ENCODE measurements around the gene SBNO2.

SBNO2 gene

GRCh38 chr19:1163934-1164683 is 10.0 kb downstream of the SBNO2 start:
- Mint-ChIP-seq H3K9me3 (no peaks in the 10 kb centered on the region), H3K4me3 (no peak overlapping the region), H3K27ac (no peak overlapping the region), H3K36me3 (peaks cover 18% of the 10 kb centered on the region), H3K27me3 (no peaks in the 10 kb centered on the region), H3K4me1 (peaks cover 35% of the 10 kb centered on the region)
- ATAC-seq: no peak

GRCh38 chr19:1163283-1163933 is 10.7 kb downstream of the SBNO2 start:
- H3K9me3 Mint-ChIP-seq: no peaks in the 10 kb centered on the region
- ATAC-seq: peak; percentile 28
- no peak overlapping the region for H3K4me3 Mint-ChIP-seq
- H3K36me3 Mint-ChIP-seq: peaks cover 18% of the 10 kb centered on the region
- H3K4me1 Mint-ChIP-seq: peaks cover 31% of the 10 kb centered on the region
- H3K27ac Mint-ChIP-seq: no peak overlapping the region
- H3K27me3 Mint-ChIP-seq: no peaks in the 10 kb centered on the region

GRCh38 chr19:1162404-1163282 is 11.4 kb downstream of the SBNO2 start:
- no peak for ATAC-seq
- H3K4me3 Mint-ChIP-seq: no peak overlapping the region
- no peaks in the 10 kb centered on the region for H3K27me3 Mint-ChIP-seq
- H3K9me3 Mint-ChIP-seq: no peaks in the 10 kb centered on the region
- peaks cover 18% of the 10 kb centered on the region for H3K36me3 Mint-ChIP-seq
- peaks cover 30% of the 10 kb centered on the region for H3K4me1 Mint-ChIP-seq
- H3K27ac Mint-ChIP-seq: no peak overlapping the region

GRCh38 chr19:1161716-1162115 is 12.4 kb downstream of the SBNO2 start:
- peaks cover 8% of the 10 kb centered on the region for H3K36me3 Mint-ChIP-seq

GRCh38 chr19:1159864-1160595 is 14.0 kb downstream of the SBNO2 start:
- Mint-ChIP-seq H3K27me3 (no peaks in the 10 kb centered on the region), H3K9me3 (no peaks in the 10 kb centered on the region), H3K4me1 (peaks cover 20% of the 10 kb centered on the region), H3K36me3 (peaks cover 7% of the 10 kb centered on the region), H3K27ac (no peak overlapping the region), H3K4me3 (no peak overlapping the region)
- no peak for ATAC-seq

More at GRCh38 chr19:1161716-1162115, 12.4 kb downstream of the SBNO2 start:
- Mint-ChIP-seq H3K27ac (no peak overlapping the region), H3K4me1 (peaks cover 27% of the 10 kb centered on the region), H3K27me3 (no peaks in the 10 kb centered on the region), H3K9me3 (no peaks in the 10 kb centered on the region), H3K4me3 (no peak overlapping the region)
- ATAC-seq: no peak

GRCh38 chr19:1158885-1159448 is 15.1 kb downstream of the SBNO2 start:
- H3K9me3 Mint-ChIP-seq: no peaks in the 10 kb centered on the region
- no peak overlapping the region for H3K27ac Mint-ChIP-seq
- H3K4me1 Mint-ChIP-seq: peaks cover 18% of the 10 kb centered on the region
- ATAC-seq: no peak
- peaks cover 7% of the 10 kb centered on the region for H3K36me3 Mint-ChIP-seq
- no peak overlapping the region for H3K4me3 Mint-ChIP-seq
- H3K27me3 Mint-ChIP-seq: no peaks in the 10 kb centered on the region

GRCh38 chr19:1157931-1158884 is 15.9 kb downstream of the SBNO2 start:
- no peaks in the 10 kb centered on the region for H3K9me3 Mint-ChIP-seq
- H3K27ac Mint-ChIP-seq: no peak overlapping the region
- peaks cover 17% of the 10 kb centered on the region for H3K4me1 Mint-ChIP-seq
- H3K36me3 Mint-ChIP-seq: peaks cover 7% of the 10 kb centered on the region
- H3K4me3 Mint-ChIP-seq: no peak overlapping the region
- H3K27me3 Mint-ChIP-seq: no peaks in the 10 kb centered on the region
- ATAC-seq: no peak

- no peak overlapping the region for H3K27ac Mint-ChIP-seq
- no peaks in the 10 kb centered on the region for H3K9me3 Mint-ChIP-seq
- H3K4me1 Mint-ChIP-seq: peaks cover 10% of the 10 kb centered on the region
- peaks cover 5% of the 10 kb centered on the region for H3K36me3 Mint-ChIP-seq
- no peak for ATAC-seq
- no peak overlapping the region for H3K4me3 Mint-ChIP-seq
- H3K27me3 Mint-ChIP-seq: no peaks in the 10 kb centered on the region
Observed at GRCh38 chr19:1156830-1157615, 17.0 kb downstream of the SBNO2 start.

- H3K27me3 Mint-ChIP-seq: no peaks in the 10 kb centered on the region
- H3K4me1 Mint-ChIP-seq: peaks cover 4% of the 10 kb centered on the region
- no peak for ATAC-seq
- peaks cover 12% of the 10 kb centered on the region for H3K36me3 Mint-ChIP-seq
- H3K4me3 Mint-ChIP-seq: no peak overlapping the region
- no peak overlapping the region for H3K27ac Mint-ChIP-seq
- H3K9me3 Mint-ChIP-seq: no peaks in the 10 kb centered on the region
Observed at GRCh38 chr19:1156305-1156801, 17.7 kb downstream of the SBNO2 start.

GRCh38 chr19:1155352-1156304 is 18.4 kb downstream of the SBNO2 start:
- no peak overlapping the region for H3K27ac Mint-ChIP-seq
- no peaks in the 10 kb centered on the region for H3K9me3 Mint-ChIP-seq
- no peak for ATAC-seq
- H3K4me3 Mint-ChIP-seq: no peak overlapping the region
- no peaks in the 10 kb centered on the region for H3K27me3 Mint-ChIP-seq
- H3K4me1 Mint-ChIP-seq: peaks cover 4% of the 10 kb centered on the region
- peaks cover 13% of the 10 kb centered on the region for H3K36me3 Mint-ChIP-seq

GRCh38 chr19:1154731-1155351 is 19.2 kb downstream of the SBNO2 start:
- no peak for ATAC-seq
- Mint-ChIP-seq H3K4me1 (peaks cover 4% of the 10 kb centered on the region), H3K4me3 (no peak overlapping the region), H3K27me3 (no peaks in the 10 kb centered on the region), H3K36me3 (peaks cover 13% of the 10 kb centered on the region), H3K27ac (no peak overlapping the region), H3K9me3 (no peaks in the 10 kb centered on the region)
